Measurements from ENCODE around the gene SERF2.

DNA sequence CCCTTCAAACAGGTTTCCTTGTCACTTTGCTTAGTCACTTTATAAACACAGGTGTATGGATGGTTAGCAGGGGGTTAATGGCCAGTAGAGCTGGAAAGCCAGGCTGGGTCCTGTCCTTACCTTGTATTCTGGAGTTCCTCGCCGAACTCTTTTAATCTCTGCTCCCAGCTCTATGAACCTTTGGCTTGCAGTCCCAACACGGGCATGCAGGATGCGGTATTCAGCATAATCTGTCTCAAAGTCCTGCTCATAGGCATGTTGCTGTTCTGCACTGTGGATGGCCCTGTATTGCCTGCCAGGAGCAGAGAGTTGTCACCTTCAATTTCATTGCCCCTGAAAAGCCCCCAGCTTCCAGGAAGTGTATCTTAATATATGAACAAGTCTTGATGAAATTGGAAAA is 18.1 kb upstream of the SERF2 start:
- TF ChIP-seq, protein P1, sequence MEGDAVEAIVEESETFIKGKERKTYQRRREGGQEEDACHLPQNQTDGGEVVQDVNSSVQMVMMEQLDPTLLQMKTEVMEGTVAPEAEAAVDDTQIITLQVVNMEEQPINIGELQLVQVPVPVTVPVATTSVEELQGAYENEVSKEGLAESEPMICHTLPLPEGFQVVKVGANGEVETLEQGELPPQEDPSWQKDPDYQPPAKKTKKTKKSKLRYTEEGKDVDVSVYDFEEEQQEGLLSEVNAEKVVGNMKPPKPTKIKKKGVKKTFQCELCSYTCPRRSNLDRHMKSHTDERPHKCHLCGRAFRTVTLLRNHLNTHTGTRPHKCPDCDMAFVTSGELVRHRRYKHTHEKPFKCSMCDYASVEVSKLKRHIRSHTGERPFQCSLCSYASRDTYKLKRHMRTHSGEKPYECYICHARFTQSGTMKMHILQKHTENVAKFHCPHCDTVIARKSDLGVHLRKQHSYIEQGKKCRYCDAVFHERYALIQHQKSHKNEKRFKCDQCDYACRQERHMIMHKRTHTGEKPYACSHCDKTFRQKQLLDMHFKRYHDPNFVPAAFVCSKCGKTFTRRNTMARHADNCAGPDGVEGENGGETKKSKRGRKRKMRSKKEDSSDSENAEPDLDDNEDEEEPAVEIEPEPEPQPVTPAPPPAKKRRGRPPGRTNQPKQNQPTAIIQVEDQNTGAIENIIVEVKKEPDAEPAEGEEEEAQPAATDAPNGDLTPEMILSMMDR (IDR thresholded peaks at IDR 0.05): no peak
- no peak for TF ChIP-seq POLR2AphosphoS5 (IDR thresholded peaks at IDR 0.05)

All from breast epithelium (tissue), 3 donors.